GM12891 (cell line): ENCODE results near the gene ZCCHC24.

Experiments used
- PAX5 ChIP-seq: IDR thresholded peaks from 2 replicates; pipeline ENCODE4 v1.6.1; 2011; ENCODE audit warnings: low read length, moderate library complexity, mild to moderate bottlenecking; ENCODE audit not compliant: insufficient read depth, severe bottlenecking
- POLR2A ChIP-seq: IDR thresholded peaks from 2 replicates; pipeline ENCODE4 v1.6.1; 2011; ENCODE audit warnings: low read depth, low read length, control low read depth
- POLR2AphosphoS5 ChIP-seq: IDR thresholded peaks from 2 replicates; pipeline ENCODE4 v1.6.1; 2011; ENCODE audit warnings: low read depth, low read length, control low read depth
- SPI1 ChIP-seq: IDR thresholded peaks from 2 replicates; pipeline ENCODE4 v1.6.1; 2011; ENCODE audit warnings: low read depth, low read length, control low read depth
- TAF1 ChIP-seq: IDR thresholded peaks from 2 replicates; pipeline ENCODE4 v1.6.1; 2011; ENCODE audit warnings: low read depth, low read length, control low read depth

DNA sequence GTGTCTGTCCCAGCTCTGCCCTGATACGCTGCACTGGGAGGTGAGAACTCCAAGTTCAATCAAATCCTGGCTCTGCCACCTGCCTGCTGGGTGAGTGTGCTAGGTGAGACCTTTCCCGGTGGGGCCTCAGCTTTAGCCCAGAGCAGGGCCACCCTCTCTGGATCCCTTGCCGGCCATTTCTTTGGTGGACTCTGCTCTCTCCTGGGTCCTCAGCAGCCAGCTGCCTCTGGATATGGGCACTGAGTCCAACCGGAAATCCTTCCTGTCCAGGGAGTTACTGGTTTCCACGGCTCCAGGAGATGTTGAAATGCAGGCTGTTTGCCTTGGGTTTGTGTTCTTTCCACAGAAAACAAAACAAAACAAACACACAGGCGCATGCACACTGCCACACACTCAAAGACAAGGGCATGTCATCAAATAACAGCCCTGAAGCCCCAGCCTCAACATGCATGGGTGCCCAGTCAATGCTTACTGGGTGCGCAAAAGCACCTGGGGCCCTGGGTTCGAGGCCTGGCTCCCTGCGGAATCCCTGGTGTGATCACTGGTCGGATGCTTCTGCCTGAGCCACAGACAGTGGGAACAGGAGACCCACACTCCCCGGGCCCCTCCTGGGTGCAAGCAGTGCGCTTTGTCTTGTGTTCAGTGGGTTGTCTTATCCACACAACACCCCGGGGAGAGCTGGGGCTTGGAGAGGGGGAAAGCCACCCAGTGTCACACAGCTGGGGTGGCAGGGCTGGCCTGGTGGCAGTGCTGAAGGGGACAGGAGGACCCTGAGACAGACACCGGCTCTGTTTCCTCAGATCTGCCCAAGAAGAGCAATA is 65.1 kb downstream of the ZCCHC24 start:
- no peak for TF ChIP-seq POLR2A
- no peak for TF ChIP-seq POLR2AphosphoS5
- TF ChIP-seq PAX5: no peak
- TF ChIP-seq TAF1: no peak
- TF ChIP-seq SPI1: no peak
